ENCODE data around the gene CRK.

The CRK gene

GRCh38 chr17:1490643-1491442, 34.8 kb upstream of the CRK start:
- ATAC-seq (peak; percentile 75), DNase-seq (ENCODE audit: low spot score in 2 of 2) (peak in 1 of 2 donors; percentile 82)
- peak overlapping the region; percentile 17 for H3K27ac Mint-ChIP-seq
- peaks cover 34% of the 10 kb centered on the region for H3K4me1 Mint-ChIP-seq
- H3K4me3 Mint-ChIP-seq = peak overlapping the region; percentile 79
- no peaks in the 10 kb centered on the region for H3K9me3 Mint-ChIP-seq
- peaks cover 17% of the 10 kb centered on the region for H3K36me3 Mint-ChIP-seq

GRCh38 chr17:1488826-1489270, 32.8 kb upstream of the CRK start:
- H3K4me1 Mint-ChIP-seq = peaks cover 44% of the 10 kb centered on the region
- DNase-seq (ENCODE audit: low spot score in 2 of 2) = no peak
- peaks cover 27% of the 10 kb centered on the region for H3K36me3 Mint-ChIP-seq
- H3K9me3 Mint-ChIP-seq = no peaks in the 10 kb centered on the region
- no peak overlapping the region for H3K27ac Mint-ChIP-seq
- ATAC-seq = no peak
- peak overlapping the region; percentile 79 for H3K4me3 Mint-ChIP-seq

DNA sequence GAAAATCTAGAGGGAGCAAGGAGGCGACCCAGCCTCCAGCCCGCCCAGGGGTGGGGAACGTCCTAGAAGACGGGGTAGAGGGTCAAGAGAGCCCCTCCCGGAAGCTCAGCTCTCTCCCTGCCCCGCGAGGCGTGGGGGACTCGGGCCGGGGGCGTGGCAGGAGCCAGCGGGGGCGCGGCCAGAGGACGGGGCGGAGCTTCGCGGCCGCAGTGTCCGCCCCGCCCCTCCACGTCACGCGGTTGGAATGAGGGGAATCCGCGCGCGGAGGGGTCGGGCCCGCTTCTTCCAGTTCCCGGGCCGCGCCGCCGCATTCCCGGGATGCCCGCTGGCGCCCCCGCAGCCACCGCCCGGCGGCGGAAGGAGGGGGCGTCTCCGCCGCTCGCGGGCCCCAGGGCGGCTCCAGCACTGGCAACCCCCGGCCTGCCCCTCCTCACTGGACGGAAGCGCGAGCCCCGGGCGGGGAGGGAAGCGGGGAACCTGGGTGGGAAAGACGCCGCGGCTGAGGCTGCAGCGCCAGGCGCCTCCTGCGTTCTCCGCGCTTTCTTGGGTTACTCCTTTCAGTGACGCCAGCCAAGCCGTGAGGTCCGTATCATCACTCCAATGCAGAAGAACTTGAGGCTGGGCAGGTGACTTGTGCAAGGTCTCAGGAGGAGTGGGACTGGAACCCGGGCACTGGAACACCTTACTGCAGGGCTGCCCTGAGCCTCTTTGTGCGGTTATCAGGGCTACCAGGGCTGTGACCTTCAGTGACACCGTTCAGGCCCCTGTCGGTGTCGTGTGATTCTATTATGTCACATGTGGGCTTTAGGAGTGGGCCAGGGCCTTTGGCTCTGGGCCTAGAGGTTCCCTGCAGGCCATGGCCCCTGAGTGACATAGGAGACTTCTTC, 32.1 kb upstream of the CRK start:
- Mint-ChIP-seq H3K9me3 (no peaks in the 10 kb centered on the region), H3K36me3 (peaks cover 33% of the 10 kb centered on the region), H3K4me3 (peak overlapping the region; percentile 79), H3K27ac (peak overlapping the region; percentile 96), H3K4me1 (peaks cover 44% of the 10 kb centered on the region)
- DNase-seq (ENCODE audit: low spot score in 2 of 2) = peak; percentile 74 to 89
- ATAC-seq = peak; percentile 29

DNA sequence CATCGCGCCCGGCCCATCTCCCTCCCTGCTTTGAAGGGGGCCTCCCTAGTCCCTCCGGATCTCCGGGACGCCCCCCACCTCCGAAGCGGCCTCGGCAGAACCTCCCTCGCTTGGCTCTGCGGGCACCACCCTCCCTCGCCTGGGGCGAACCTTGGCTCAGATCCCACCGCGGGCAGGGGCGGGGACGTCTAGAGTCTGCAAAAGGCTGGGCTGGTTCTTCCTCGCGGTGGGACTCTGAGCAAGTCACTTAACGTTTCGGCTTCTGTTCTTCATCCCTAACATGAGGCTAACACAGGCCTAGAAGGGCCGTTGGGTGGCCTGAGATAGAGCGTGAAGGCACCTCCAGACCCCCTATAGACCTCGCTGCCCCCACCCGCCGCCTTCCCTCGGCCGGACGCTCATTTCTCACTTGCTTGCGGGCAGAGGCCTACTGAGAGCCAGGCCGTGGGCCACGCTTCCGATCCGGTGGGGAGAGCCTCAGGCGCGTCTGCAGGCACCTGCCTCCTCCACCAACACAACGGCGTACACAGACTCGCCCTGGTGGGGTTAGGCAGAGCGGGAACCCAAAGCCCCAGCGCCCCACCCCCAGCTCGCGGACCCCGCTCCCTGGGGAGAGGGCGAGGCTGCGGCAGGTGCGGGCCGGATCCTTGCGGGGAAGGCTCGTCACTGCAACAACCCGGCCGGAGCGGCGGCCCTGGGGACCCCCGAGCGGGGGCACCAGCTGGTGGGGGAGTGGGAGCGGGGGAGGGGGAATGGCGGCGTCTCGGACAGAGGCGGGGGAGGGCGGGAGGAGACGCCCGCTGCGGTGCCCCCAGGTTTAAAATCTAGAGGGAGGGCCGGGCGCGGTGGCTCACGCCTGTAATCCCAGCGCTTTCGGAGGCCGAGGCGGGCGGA, 31.0 kb upstream of the CRK start:
- Mint-ChIP-seq H3K36me3 (peaks cover 42% of the 10 kb centered on the region), H3K9me3 (no peaks in the 10 kb centered on the region), H3K4me3 (peak overlapping the region; percentile 79), H3K27ac (peak overlapping the region; percentile 96), H3K4me1 (peaks cover 41% of the 10 kb centered on the region)
- DNase-seq (ENCODE audit: low spot score in 2 of 2) (peak; percentile 51 to 82), ATAC-seq (peak; percentile 58)

DNA sequence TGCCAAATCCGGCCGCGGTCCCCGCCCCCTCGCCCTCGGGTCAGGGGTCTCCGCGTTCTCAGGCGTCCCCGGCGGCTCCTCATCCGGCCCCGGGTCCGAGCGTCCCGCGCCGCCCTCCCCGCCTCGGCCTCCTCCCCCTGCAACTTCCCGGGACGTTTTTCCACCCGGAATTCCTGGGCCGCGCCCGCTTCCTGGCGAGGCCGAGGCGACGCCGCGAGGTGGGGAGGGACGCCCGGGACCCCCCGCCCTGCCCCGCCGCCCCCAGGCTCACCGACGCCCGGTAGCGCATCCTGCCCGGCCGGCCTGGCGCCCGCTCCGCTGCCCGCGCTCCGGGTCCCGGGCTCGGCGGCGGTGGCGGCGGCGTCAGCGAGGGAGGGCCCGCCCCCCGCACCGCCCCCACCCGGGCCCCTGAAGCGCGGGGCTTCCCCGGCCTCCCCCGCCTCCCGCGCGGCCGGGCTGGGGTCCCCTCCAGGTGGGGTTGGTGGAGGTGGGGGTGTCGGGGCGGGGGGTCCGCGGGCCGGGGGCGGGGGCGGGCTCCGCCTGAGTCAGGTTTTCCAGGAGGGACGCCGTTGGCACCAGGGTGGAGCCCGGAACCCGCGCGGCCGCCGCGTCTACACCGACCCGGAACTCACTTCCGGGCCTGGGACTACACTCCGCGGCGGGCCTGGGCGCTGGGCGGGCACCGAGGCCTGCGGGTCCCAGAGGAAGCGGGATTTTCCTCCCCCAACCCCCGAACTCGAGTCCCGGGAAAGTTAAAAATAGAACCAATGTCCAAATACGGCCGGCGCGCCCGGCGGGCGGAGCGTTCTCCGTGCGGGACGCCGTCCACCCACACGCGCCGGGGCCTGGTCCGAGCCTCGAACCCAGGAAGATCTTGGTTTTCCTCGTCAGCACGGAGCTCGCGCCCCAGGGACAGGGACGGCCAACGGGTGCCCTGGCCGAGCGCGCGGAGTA, 29.7 kb upstream of the CRK start:
- DNase-seq (ENCODE audit: low spot score in 2 of 2) (peak; percentile 65 to 82), ATAC-seq (peak; percentile 61)
- H3K36me3 Mint-ChIP-seq = peaks cover 51% of the 10 kb centered on the region
- H3K4me3 Mint-ChIP-seq = peak overlapping the region; percentile 79
- peak overlapping the region; percentile 96 for H3K27ac Mint-ChIP-seq
- H3K4me1 Mint-ChIP-seq = peaks cover 33% of the 10 kb centered on the region
- H3K9me3 Mint-ChIP-seq = no peaks in the 10 kb centered on the region

GRCh38 chr17:1484676-1485422, 28.8 kb upstream of the CRK start:
- peaks cover 59% of the 10 kb centered on the region for H3K36me3 Mint-ChIP-seq
- peaks cover 27% of the 10 kb centered on the region for H3K4me1 Mint-ChIP-seq
- peak overlapping the region; percentile 60 for H3K4me3 Mint-ChIP-seq
- H3K9me3 Mint-ChIP-seq = no peaks in the 10 kb centered on the region
- DNase-seq (ENCODE audit: low spot score in 2 of 2) = no peak
- peak overlapping the region; percentile 50 for H3K27ac Mint-ChIP-seq
- ATAC-seq = peak; percentile 20

DNA sequence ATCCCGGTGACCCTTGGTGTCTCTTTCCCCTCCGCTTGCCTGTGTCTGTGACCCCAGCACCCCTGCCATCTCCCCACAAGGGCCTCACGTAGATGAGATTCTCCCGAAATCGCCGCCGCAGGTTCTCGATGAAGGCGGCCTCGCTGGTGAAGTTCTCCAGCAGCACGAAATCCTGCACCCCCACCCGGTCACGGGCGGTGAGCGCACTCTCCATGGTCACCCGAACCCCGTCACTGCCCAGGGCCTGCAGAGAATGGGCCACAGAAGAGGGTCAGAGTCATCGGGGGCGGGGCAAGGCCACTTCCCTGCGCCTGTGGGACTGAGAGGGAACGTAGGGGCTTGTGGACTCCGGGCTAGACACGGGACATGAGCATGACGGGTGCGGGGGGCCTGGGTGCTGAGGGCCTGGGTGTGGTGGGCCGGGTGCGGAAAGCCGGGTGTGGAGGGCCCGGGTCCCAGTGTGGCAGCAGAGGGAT, 28.1 kb upstream of the CRK start:
- no peak for DNase-seq (ENCODE audit: low spot score in 2 of 2)
- ATAC-seq = no peak
- peak overlapping the region; percentile 60 for H3K4me3 Mint-ChIP-seq
- no peaks in the 10 kb centered on the region for H3K9me3 Mint-ChIP-seq
- peak overlapping the region; percentile 50 for H3K27ac Mint-ChIP-seq
- peaks cover 67% of the 10 kb centered on the region for H3K36me3 Mint-ChIP-seq
- peaks cover 27% of the 10 kb centered on the region for H3K4me1 Mint-ChIP-seq

- DNase-seq (ENCODE audit: low spot score in 2 of 2) (no peak), ATAC-seq (no peak)
- Mint-ChIP-seq H3K4me1 (peaks cover 24% of the 10 kb centered on the region), H3K9me3 (no peaks in the 10 kb centered on the region), H3K36me3 (peaks cover 80% of the 10 kb centered on the region), H3K27ac (peak overlapping the region; percentile 54), H3K4me3 (no peak overlapping the region)
Observed at GRCh38 chr17:1482680-1483079, 26.6 kb upstream of the CRK start.

DNA sequence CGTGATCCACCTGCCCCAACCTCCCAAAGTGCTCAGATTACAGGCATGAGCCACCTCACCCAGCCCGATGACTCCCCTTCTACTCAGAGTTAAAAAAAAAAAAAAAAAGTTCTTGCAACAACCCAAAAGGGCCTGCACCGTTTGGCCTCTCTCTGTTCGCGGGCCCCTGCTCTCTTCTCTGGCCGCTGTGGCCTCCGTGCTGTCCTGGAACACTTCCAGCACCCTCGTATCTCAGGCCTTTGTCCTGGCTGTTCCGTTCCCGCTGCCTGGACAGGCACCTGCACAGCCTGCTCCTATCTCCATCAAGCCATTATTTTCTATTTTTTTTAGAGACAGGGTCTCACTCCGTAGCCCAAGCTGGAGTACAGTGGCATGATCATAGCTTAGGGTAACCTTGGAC, 25.7 kb upstream of the CRK start:
- no peak for DNase-seq (ENCODE audit: low spot score in 2 of 2)
- H3K4me3 Mint-ChIP-seq = no peak overlapping the region
- no peak for ATAC-seq
- H3K4me1 Mint-ChIP-seq = peaks cover 14% of the 10 kb centered on the region
- no peak overlapping the region for H3K27ac Mint-ChIP-seq
- H3K9me3 Mint-ChIP-seq = no peaks in the 10 kb centered on the region
- peaks cover 81% of the 10 kb centered on the region for H3K36me3 Mint-ChIP-seq

- Mint-ChIP-seq H3K27ac (no peak overlapping the region), H3K4me3 (no peak overlapping the region), H3K36me3 (peaks cover 81% of the 10 kb centered on the region), H3K9me3 (no peaks in the 10 kb centered on the region), H3K4me1 (peaks cover 10% of the 10 kb centered on the region)
- no peak for ATAC-seq
- DNase-seq (ENCODE audit: low spot score in 2 of 2) = no peak
Observed at GRCh38 chr17:1480747-1481465, 24.9 kb upstream of the CRK start.

GRCh38 chr17:1478418-1478817, 22.4 kb upstream of the CRK start:
- no peak for DNase-seq (ENCODE audit: low spot score in 2 of 2)
- ATAC-seq = no peak
- Mint-ChIP-seq H3K4me1 (peaks cover 13% of the 10 kb centered on the region), H3K27ac (no peak overlapping the region), H3K36me3 (peaks cover 82% of the 10 kb centered on the region), H3K9me3 (no peaks in the 10 kb centered on the region), H3K4me3 (no peak overlapping the region)

DNA sequence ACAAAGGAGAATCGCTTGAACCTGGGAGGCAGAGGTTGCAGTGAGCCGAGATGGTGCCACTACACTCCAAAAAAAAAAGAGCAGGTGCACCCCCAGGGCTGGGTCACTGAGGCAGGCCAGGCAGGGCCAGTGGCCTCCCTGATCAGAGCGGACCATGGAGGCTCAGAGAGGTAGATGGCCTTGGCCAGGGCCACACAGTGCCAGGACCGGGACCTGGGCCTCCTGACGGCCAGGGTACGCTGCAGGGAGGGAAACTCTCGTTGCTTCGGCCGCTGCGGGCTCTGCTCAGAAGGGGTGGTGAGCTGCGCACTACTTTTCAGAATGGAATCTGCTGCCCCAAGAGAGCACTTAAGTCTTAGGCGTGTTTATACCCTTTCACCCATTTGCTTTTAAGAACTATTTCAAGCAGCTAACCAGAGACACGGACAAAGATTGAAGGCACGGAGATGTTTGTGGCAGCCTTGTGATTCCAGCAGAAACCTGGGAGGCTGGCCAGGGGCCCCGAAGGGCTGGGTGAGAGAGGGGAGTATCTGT, 19.4 kb upstream of the CRK start:
- Mint-ChIP-seq H3K4me3 (no peak overlapping the region), H3K27ac (no peak overlapping the region), H3K4me1 (peaks cover 18% of the 10 kb centered on the region), H3K9me3 (no peaks in the 10 kb centered on the region), H3K36me3 (peaks cover 74% of the 10 kb centered on the region)
- no peak for ATAC-seq
- no peak for DNase-seq (ENCODE audit: low spot score in 2 of 2)

Measured in stimulated activated effector memory CD8-positive, alpha-beta T cell treated with anti-CD3 and anti-CD28 coated beads, Interleukin-12 subunit alpha, Interleukin-12 subunit beta, amount 100 ng/mL, for 72 hours (primary cell).